Esophagus (tissue), 2 donors: ENCODE measurements around the gene TRIP10. TPM values are rescaled to one million over a fixed set of nuclear protein-coding genes. Genes with fewer than 3 reads are reported as not detected.
"Not testable (repeated sequence)": the region's sequence is repeated elsewhere in the genome, so short reads cannot be mapped to it uniquely, and the experiment has no call there.

Experiments used
- H3K27ac ChIP-seq, 2 donors: one replicate each; pipeline ENCODE4 v1.5.1; 2013; ENCODE audit warnings: low read depth in 2 of 2, mild to moderate bottlenecking in 2 of 2, inconsistent platforms in 1 of 2, low read length in 1 of 2, moderate library complexity in 1 of 2
- H3K27me3 ChIP-seq, 2 donors: one replicate each; pipeline ENCODE4 v1.6.1; 2013; ENCODE audit warnings: low read length in 2 of 2, control low read depth in 1 of 2, mild to moderate bottlenecking in 1 of 2; ENCODE audit not compliant: insufficient read depth in 2 of 2, control insufficient read depth in 1 of 2
- H3K36me3 ChIP-seq, 2 donors: one replicate each; pipeline ENCODE4 v1.6.1; 2013; ENCODE audit warnings: low read length in 1 of 2; ENCODE audit not compliant: control insufficient read depth in 2 of 2, insufficient read depth in 2 of 2
- H3K4me1 ChIP-seq, 2 donors: one replicate each; pipeline ENCODE4 v1.6.1; 2013; ENCODE audit warnings: low read length in 1 of 2; ENCODE audit not compliant: control insufficient read depth in 2 of 2, insufficient read depth in 2 of 2
- H3K4me3 ChIP-seq, 2 donors: one replicate each; pipeline ENCODE4 v1.5.1; 2013; ENCODE audit warnings: low read length in 2 of 2, mild to moderate bottlenecking in 2 of 2, low read depth in 1 of 2, moderate library complexity in 1 of 2
- H3K9me3 ChIP-seq, 2 donors: one replicate each; pipeline ENCODE4 v1.6.1; 2013; ENCODE audit warnings: mild to moderate bottlenecking in 2 of 2, low read depth in 1 of 2, low read length in 1 of 2, moderate library complexity in 1 of 2; ENCODE audit not compliant: control insufficient read depth in 2 of 2, insufficient read depth in 1 of 2
- WGBS, 2 donors: extraction: QIAGEN DNeasy Blood & Tissue Kit; methylation state at CpG; one replicate each; pipeline ENCODE4 v1.1.7; 2013; 5-methylcytosine and 5-hydroxymethylcytosine counted together
- polyA plus RNA-seq, 2 donors: library from polyadenylated mRNA; stranded (reverse); fragments of 200-250 nt; gene quantifications; one replicate each; pipeline ENCODE4 v1.2.3, GENCODE V29; 2013
- donor health status: healthy with polysubstance abuse.
- donor health status: Bipolar disorder and iron deficiency.

The TRIP10 gene
- polyA plus RNA-seq, 2 donors: 191 to 519 TPM

DNA sequence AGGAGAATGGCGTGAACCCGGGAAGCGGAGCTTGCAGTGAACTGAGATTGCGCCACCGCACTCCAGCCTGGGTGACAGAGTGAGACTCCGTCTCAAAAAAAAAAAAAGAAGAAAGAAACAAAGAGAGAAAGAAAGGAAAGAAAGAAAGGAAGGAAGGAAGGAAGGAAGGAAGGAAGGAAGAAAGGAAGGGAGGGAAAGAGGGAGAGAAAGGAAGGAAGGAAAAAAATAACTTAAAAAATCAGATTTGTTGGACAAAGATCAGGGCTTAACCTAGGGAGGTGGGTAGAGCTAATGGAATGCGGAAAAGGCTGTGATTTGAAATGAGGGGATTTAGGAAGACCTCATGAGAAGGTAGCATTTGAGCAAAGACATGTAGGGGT lies 32.2 kb downstream of the TRIP10 start:
- not testable (repeated sequence) for H3K4me3 ChIP-seq, H3K36me3 ChIP-seq, H3K27me3 ChIP-seq, H3K27ac ChIP-seq, H3K9me3 ChIP-seq, H3K4me1 ChIP-seq
- WGBS, 2 donors: 87 to 94% methylated on average over 7 of the region's 7 CpGs

DNA sequence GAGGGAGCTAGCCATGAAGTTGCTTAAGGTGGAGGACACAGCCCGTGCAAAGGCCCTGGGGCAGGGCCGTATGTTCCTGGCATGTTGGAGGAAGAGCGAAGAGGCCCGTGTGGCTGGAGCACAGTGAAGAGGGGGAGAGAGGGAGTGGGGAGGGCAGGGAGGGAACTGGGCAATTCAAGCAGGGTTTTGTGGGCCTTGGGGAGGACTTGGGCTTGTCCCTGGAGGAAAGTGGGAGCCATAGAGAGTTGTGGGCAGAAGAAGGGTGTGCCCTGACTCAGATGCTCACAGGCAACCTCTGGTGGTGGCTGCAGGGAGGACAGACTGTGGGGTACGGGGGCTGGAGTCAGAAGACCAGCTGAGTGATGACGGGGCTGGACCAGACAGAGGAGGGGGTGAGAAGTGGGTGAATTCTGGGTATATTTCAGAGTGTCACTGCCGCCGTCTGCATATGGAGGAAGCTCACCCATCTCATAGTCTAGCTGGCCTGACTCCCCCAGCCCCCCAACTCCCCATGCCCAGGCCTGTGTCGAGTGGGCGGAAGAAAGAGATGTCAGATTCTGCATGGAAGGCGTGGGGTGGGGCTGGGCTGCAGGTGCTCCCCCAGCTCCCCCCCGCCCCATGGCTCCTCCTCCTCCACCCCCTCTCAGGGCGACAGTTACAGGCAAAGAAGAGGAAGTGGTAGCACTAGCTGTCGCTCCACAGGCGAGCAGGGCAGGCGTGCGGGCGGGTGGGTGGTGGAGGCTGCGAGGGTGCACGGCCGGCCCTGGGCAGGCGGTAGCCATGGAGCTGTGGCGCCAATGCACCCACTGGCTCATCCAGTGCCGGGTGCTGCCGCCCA lies 32.8 kb downstream of the TRIP10 start, which contains the start of gene VAV1:
VAV1 (plus strand) TSS at position 681 of the 838 bp plus-strand sequence; CDS start at position 781, 100 bp downstream.
- Histone ChIP-seq H3K4me1 (peaks cover 0 to 3% of the 10 kb centered on the region in 2 donors), H3K27ac (no peak within 1 kb of the TSS), H3K36me3 (no peaks in the 10 kb centered on the region), H3K9me3 (no peaks in the 10 kb centered on the region), H3K4me3 (peak within 1 kb of the TSS; percentile 26 to 58), H3K27me3 (no peaks in the 10 kb centered on the region)
- 38 to 41% methylated on average over 24 to 25 of the region's 25 CpGs for WGBS, 2 donors

DNA sequence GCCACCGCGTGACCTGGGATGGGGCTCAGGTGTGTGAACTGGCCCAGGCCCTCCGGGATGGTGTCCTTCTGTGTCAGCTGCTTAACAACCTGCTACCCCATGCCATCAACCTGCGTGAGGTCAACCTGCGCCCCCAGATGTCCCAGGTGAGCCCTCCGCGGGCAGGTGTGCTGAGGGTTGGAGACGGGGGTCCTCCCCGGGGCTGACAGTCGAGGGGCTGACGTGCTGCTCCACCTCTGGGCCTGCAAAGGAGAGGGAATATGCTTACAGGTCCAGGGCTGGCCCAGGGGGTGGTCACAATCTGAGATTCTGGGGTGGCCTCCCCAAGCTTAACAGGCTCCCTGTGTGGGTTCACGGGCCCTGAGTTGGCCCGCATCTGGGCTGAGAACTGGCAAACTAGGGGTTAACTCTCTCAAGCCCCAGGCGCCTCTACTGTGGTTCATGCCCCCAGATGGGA lies 33.4 kb downstream of the TRIP10 start:
- Histone ChIP-seq H3K27me3 (no peaks in the 10 kb centered on the region), H3K36me3 (no peaks in the 10 kb centered on the region), H3K4me1 (no peaks in the 10 kb centered on the region), H3K4me3 (peak overlapping the region; percentile 26 to 58), H3K27ac (no peak overlapping the region), H3K9me3 (no peaks in the 10 kb centered on the region)
- WGBS, 2 donors: 52 to 64% methylated on average over 12 to 14 of the region's 14 CpGs

DNA sequence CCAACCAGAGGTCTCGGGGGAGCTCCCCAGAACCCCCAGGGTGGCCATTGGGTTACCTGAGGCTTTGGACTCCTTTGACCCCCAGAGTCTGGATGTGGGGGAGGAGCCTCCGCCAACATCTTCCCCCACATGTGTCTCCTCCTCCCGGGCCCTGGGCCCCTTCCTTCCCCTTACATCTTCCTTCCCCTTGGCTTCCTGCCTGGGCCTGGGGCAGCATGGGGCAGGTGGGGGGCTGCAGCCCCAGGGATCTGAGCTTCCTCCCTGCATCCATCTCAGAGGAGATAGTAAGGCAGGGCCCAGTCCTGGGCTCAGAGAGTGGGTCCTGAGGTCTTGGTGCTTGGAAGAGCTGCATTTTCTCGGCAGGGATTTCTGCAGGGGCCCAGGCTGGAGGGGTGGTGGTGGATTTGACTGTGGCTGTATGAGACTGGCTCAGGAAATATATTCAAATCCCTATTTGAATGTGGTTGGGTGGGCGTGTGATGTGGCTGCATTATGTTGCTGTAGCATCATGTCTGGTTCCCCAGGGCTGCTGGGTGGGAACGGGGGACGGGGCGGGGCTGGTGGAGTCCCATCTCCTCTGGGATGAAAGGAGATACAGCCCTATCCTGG lies 33.9 kb downstream of the TRIP10 start:
- no peak overlapping the region for H3K27ac ChIP-seq
- WGBS, 2 donors: 41 to 53% methylated on average over 8 of the region's 8 CpGs

DNA sequence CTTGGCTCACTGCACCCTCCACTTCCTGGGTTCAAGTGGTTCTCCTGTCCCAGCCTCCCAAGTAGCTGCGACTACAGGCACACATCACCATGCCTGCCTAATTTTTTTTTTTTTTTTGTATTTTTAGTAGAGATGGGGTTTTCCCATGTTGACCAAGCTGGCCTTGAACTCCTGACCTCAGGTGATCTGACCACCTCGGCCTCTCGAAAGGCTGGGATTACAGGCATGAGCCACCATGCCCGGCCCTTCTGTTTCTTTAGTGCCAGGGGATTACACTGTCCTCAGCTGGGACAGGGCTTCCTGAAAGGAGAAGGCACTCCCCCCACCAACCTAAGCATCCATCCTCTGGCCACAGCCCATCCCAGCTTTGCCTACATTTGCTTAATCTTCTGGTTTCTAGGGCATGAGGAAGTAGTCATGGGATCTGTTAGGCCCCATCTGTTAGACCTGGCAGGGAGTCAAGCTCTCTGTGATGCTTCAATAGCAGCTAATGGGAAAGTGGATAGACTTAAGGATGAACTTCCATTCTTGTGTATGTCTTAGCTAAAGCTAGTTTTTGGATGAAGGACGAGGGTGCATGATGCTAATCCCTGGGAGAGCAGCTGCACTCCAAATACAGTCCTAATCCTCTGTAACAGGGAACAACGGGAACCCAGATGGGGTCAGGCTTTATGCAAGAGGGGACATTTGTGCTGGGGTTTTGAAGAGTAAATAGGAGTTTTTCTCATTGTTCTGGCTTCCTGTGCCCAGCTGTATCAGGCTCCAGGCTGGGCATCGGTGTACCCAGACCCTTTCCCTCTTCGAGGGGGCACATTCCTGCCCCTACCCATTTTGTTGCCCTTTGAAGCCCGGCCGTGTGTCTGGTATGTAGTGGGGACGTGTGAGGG lies 35.6 kb downstream of the TRIP10 start:
- Histone ChIP-seq H3K4me3 (no peak overlapping the region), H3K27me3 (no peaks in the 10 kb centered on the region), H3K4me1 (no peaks in the 10 kb centered on the region), H3K36me3 (no peaks in the 10 kb centered on the region), H3K9me3 (no peaks in the 10 kb centered on the region), H3K27ac (no peak overlapping the region)
- 67% methylated on average over 11 of the region's 11 CpGs for WGBS, 2 donors

More for the DNA sequence above, 33.9 kb downstream of the TRIP10 start:
- Histone ChIP-seq H3K4me3 (peak overlapping the region; percentile 26 to 58), H3K36me3 (no peaks in the 10 kb centered on the region), H3K4me1 (no peaks in the 10 kb centered on the region), H3K27me3 (no peaks in the 10 kb centered on the region), H3K9me3 (no peaks in the 10 kb centered on the region)

DNA sequence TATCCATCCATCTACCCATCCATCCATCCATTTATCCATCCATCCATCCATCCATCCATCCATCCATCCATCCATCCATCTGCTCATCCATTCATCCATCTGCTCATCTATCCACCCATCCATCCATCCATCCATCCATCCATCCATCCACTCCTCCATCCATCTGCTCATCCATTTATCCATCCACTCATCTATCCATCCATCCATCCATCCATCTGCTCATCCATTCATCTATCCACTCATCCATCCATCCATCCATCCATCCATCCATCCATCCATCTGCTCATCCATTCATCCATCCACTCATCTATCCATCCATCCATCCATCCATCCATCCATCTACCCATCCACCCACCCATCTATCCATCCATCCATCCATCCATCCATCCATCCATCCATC lies 36.6 kb downstream of the TRIP10 start:
- H3K4me1 ChIP-seq, H3K9me3 ChIP-seq, H3K36me3 ChIP-seq, H3K27ac ChIP-seq, H3K27me3 ChIP-seq, H3K4me3 ChIP-seq: not testable (repeated sequence)

GRCh38 chr19:6776999-6777398 lies 37.5 kb downstream of the TRIP10 start:
- WGBS, 2 donors: 95 to 96% methylated on average over 4 of the region's 4 CpGs
- no peaks in the 10 kb centered on the region for H3K9me3 ChIP-seq
- H3K4me3 ChIP-seq: no peak overlapping the region
- no peak overlapping the region for H3K27ac ChIP-seq
- no peaks in the 10 kb centered on the region for H3K36me3 ChIP-seq
- H3K27me3 ChIP-seq: no peaks in the 10 kb centered on the region
- H3K4me1 ChIP-seq: no peaks in the 10 kb centered on the region

GRCh38 chr19:6777434-6777833 lies 38.0 kb downstream of the TRIP10 start:
- 91 to 94% methylated on average over 2 of the region's 2 CpGs for WGBS, 2 donors
- no peaks in the 10 kb centered on the region for H3K9me3 ChIP-seq
- no peak overlapping the region for H3K27ac ChIP-seq
- no peaks in the 10 kb centered on the region for H3K36me3 ChIP-seq
- no peaks in the 10 kb centered on the region for H3K27me3 ChIP-seq
- H3K4me3 ChIP-seq: no peak overlapping the region
- H3K4me1 ChIP-seq: no peaks in the 10 kb centered on the region

DNA sequence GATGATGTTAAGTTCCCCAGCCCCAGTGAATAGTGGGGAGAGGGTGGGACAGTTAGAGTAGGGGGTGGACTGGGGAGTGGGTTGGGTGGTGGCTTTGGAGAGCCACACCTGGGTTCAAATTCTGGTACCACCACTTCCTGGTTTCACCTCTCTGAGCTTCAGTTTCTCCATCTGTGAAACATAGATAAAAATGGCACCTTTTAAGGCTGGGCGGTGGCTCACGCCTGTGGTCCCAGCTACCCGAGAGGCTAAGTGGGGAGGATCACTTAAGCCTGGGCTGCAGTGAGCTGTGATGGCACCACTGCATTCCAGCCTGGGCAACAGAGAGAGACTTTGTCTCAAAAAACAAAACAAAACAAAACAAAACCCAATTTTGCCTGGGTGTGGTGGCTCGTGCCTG lies 38.9 kb downstream of the TRIP10 start:
- WGBS, 2 donors: 73 to 75% methylated on average over 4 of the region's 4 CpGs
- H3K27me3 ChIP-seq: no peaks in the 10 kb centered on the region

More for the DNA sequence above, 38.9 kb downstream of the TRIP10 start:
- Histone ChIP-seq H3K4me3 (no peak overlapping the region), H3K9me3 (no peaks in the 10 kb centered on the region), H3K36me3 (no peaks in the 10 kb centered on the region), H3K4me1 (no peaks in the 10 kb centered on the region), H3K27ac (peak overlapping the region in 1 of 2 donors; percentile 21)
